ENCODE data around the gene SGSM1. TPM values are rescaled to one million over a fixed set of nuclear protein-coding genes. Genes with fewer than 3 reads are reported as not detected.

Gene SGSM1
- total RNA-seq, 2 experiments from 2014 or later: not detected

GRCh38 chr22:24855794-24856193 lies 49.8 kb downstream of the SGSM1 start:
- H3K9me3 Mint-ChIP-seq (ENCODE audit: insufficient read depth): no peaks in the 10 kb centered on the region
- H3K4me3 Mint-ChIP-seq: no peak overlapping the region
- no peak overlapping the region for H3K27ac Mint-ChIP-seq
- CTCF ChIA-PET: no interaction called here
- POLR2A ChIA-PET: no interaction called here
- no peaks in the 10 kb centered on the region for H3K27me3 Mint-ChIP-seq (ENCODE audit: low read depth)
- no peaks in the 10 kb centered on the region for H3K4me1 Mint-ChIP-seq (ENCODE audit: low read depth)
- DNase-seq: no peak
- no peak for ATAC-seq
- no peaks in the 10 kb centered on the region for H3K36me3 Mint-ChIP-seq (ENCODE audit: low read depth)

GRCh38 chr22:24857576-24857975 lies 51.6 kb downstream of the SGSM1 start:
- ATAC-seq: no peak
- no peak for DNase-seq
- POLR2A ChIA-PET: no interaction called here
- H3K36me3 Mint-ChIP-seq (ENCODE audit: low read depth): no peaks in the 10 kb centered on the region
- no peak overlapping the region for H3K27ac Mint-ChIP-seq
- H3K4me1 Mint-ChIP-seq (ENCODE audit: low read depth): no peaks in the 10 kb centered on the region
- CTCF ChIA-PET: interaction anchor here (0.7 kb wide), 1 partner anchor 10 kb away, joined by 3 read pairs; no protein-coding TSS in a partner anchor
- no peaks in the 10 kb centered on the region for H3K9me3 Mint-ChIP-seq (ENCODE audit: insufficient read depth)
- H3K27me3 Mint-ChIP-seq (ENCODE audit: low read depth): no peaks in the 10 kb centered on the region
- H3K4me3 Mint-ChIP-seq: no peak overlapping the region

- no peak for ATAC-seq
These were observed 53.6 kb downstream of the SGSM1 start for GRCh38 chr22:24859587-24859986.

GRCh38 chr22:24865508-24865907 lies 59.5 kb downstream of the SGSM1 start:
- H3K9me3 Mint-ChIP-seq (ENCODE audit: insufficient read depth): no peaks in the 10 kb centered on the region
- no peaks in the 10 kb centered on the region for H3K36me3 Mint-ChIP-seq (ENCODE audit: low read depth)
- ATAC-seq (no peak), DNase-seq (no peak)
- H3K4me3 Mint-ChIP-seq: no peak overlapping the region
- no peak overlapping the region for H3K27ac Mint-ChIP-seq
- CTCF ChIA-PET: interaction anchor here (1.0 kb wide), 1 partner anchor 337 kb away, joined by 3 read pairs; no protein-coding TSS in a partner anchor
- no peaks in the 10 kb centered on the region for H3K4me1 Mint-ChIP-seq (ENCODE audit: low read depth)
- peaks cover 2% of the 10 kb centered on the region for H3K27me3 Mint-ChIP-seq (ENCODE audit: low read depth)
- POLR2A ChIA-PET: no interaction called here

More at GRCh38 chr22:24859587-24859986, 53.6 kb downstream of the SGSM1 start:
- Mint-ChIP-seq H3K4me3 (no peak overlapping the region), H3K36me3 (ENCODE audit: low read depth) (no peaks in the 10 kb centered on the region), H3K9me3 (ENCODE audit: insufficient read depth) (no peaks in the 10 kb centered on the region), H3K4me1 (ENCODE audit: low read depth) (no peaks in the 10 kb centered on the region), H3K27ac (no peak overlapping the region), H3K27me3 (ENCODE audit: low read depth) (peaks cover 2% of the 10 kb centered on the region)
- no peak for DNase-seq
- ChIA-PET CTCF (no interaction called here), POLR2A (no interaction called here)

- H3K9me3 Mint-ChIP-seq (ENCODE audit: insufficient read depth): no peaks in the 10 kb centered on the region
- H3K27ac Mint-ChIP-seq: no peak overlapping the region
- H3K4me1 Mint-ChIP-seq (ENCODE audit: low read depth): no peaks in the 10 kb centered on the region
- POLR2A ChIA-PET: no interaction called here
- no peak for DNase-seq
- H3K4me3 Mint-ChIP-seq: no peak overlapping the region
- H3K36me3 Mint-ChIP-seq (ENCODE audit: low read depth): no peaks in the 10 kb centered on the region
- H3K27me3 Mint-ChIP-seq (ENCODE audit: low read depth): peaks cover 2% of the 10 kb centered on the region
- no peak for ATAC-seq
- CTCF ChIA-PET: no interaction called here
These were observed 61.5 kb downstream of the SGSM1 start for GRCh38 chr22:24867323-24868022.

- DNase-seq: no peak
- ATAC-seq: no peak
- no peaks in the 10 kb centered on the region for H3K4me1 Mint-ChIP-seq (ENCODE audit: low read depth)
- peaks cover 2% of the 10 kb centered on the region for H3K27me3 Mint-ChIP-seq (ENCODE audit: low read depth)
- no peaks in the 10 kb centered on the region for H3K9me3 Mint-ChIP-seq (ENCODE audit: insufficient read depth)
- ChIA-PET POLR2A (no interaction called here), CTCF (no interaction called here)
- no peak overlapping the region for H3K4me3 Mint-ChIP-seq
- no peak overlapping the region for H3K27ac Mint-ChIP-seq
- H3K36me3 Mint-ChIP-seq (ENCODE audit: low read depth): no peaks in the 10 kb centered on the region
These were observed 63.0 kb downstream of the SGSM1 start for GRCh38 chr22:24868979-24869378.

- Mint-ChIP-seq H3K4me1 (ENCODE audit: low read depth) (no peaks in the 10 kb centered on the region), H3K9me3 (ENCODE audit: insufficient read depth) (no peaks in the 10 kb centered on the region), H3K27ac (no peak overlapping the region), H3K4me3 (no peak overlapping the region), H3K36me3 (ENCODE audit: low read depth) (no peaks in the 10 kb centered on the region), H3K27me3 (ENCODE audit: low read depth) (no peaks in the 10 kb centered on the region)
- ChIA-PET POLR2A (no interaction called here), CTCF (no interaction called here)
- ATAC-seq (no peak), DNase-seq (no peak)
These were observed 65.7 kb downstream of the SGSM1 start for GRCh38 chr22:24871611-24872205.

- DNase-seq (no peak), ATAC-seq (no peak)
- CTCF ChIA-PET: no interaction called here
- H3K36me3 Mint-ChIP-seq (ENCODE audit: low read depth): no peaks in the 10 kb centered on the region
- no peaks in the 10 kb centered on the region for H3K9me3 Mint-ChIP-seq (ENCODE audit: insufficient read depth)
- H3K4me3 Mint-ChIP-seq: no peak overlapping the region
- H3K27ac Mint-ChIP-seq: no peak overlapping the region
- H3K27me3 Mint-ChIP-seq (ENCODE audit: low read depth): no peaks in the 10 kb centered on the region
- POLR2A ChIA-PET: no interaction called here
- H3K4me1 Mint-ChIP-seq (ENCODE audit: low read depth): no peaks in the 10 kb centered on the region
These were observed 67.2 kb downstream of the SGSM1 start for GRCh38 chr22:24873226-24873625.

- H3K27me3 Mint-ChIP-seq (ENCODE audit: low read depth): no peaks in the 10 kb centered on the region
- H3K27ac Mint-ChIP-seq: no peak overlapping the region
- no peaks in the 10 kb centered on the region for H3K4me1 Mint-ChIP-seq (ENCODE audit: low read depth)
- POLR2A ChIA-PET: no interaction called here
- no peak for ATAC-seq
- no peaks in the 10 kb centered on the region for H3K9me3 Mint-ChIP-seq (ENCODE audit: insufficient read depth)
- peak; percentile 50 for DNase-seq
- CTCF ChIA-PET: interaction anchor here (1.1 kb wide), 1 partner anchor 26 kb away, joined by 3 read pairs; no protein-coding TSS in a partner anchor
- H3K4me3 Mint-ChIP-seq: no peak overlapping the region
- no peaks in the 10 kb centered on the region for H3K36me3 Mint-ChIP-seq (ENCODE audit: low read depth)
These were observed 70.0 kb downstream of the SGSM1 start for GRCh38 chr22:24875862-24876506.

- ATAC-seq (no peak), DNase-seq (no peak)
- Mint-ChIP-seq H3K27ac (no peak overlapping the region), H3K27me3 (ENCODE audit: low read depth) (no peaks in the 10 kb centered on the region), H3K9me3 (ENCODE audit: insufficient read depth) (no peaks in the 10 kb centered on the region), H3K4me3 (no peak overlapping the region), H3K36me3 (ENCODE audit: low read depth) (no peaks in the 10 kb centered on the region), H3K4me1 (ENCODE audit: low read depth) (no peaks in the 10 kb centered on the region)
- ChIA-PET CTCF (no interaction called here), POLR2A (no interaction called here)
These were observed 70.7 kb downstream of the SGSM1 start for GRCh38 chr22:24876700-24877099.

- Mint-ChIP-seq H3K27ac (no peak overlapping the region), H3K27me3 (ENCODE audit: low read depth) (no peaks in the 10 kb centered on the region), H3K36me3 (ENCODE audit: low read depth) (no peaks in the 10 kb centered on the region), H3K4me3 (no peak overlapping the region), H3K4me1 (ENCODE audit: low read depth) (no peaks in the 10 kb centered on the region), H3K9me3 (ENCODE audit: insufficient read depth) (no peaks in the 10 kb centered on the region)
- no peak for ATAC-seq
- CTCF ChIA-PET: no interaction called here
- no peak for DNase-seq
- POLR2A ChIA-PET: no interaction called here
These were observed 73.0 kb downstream of the SGSM1 start for GRCh38 chr22:24878969-24879368.

- POLR2A ChIA-PET: interaction anchor here (0.6 kb wide), 1 partner anchor 19 kb away, joined by 5 read pairs; no protein-coding TSS in a partner anchor
- Mint-ChIP-seq H3K36me3 (ENCODE audit: low read depth) (no peaks in the 10 kb centered on the region), H3K9me3 (ENCODE audit: insufficient read depth) (no peaks in the 10 kb centered on the region), H3K4me1 (ENCODE audit: low read depth) (no peaks in the 10 kb centered on the region), H3K27ac (no peak overlapping the region), H3K4me3 (no peak overlapping the region), H3K27me3 (ENCODE audit: low read depth) (no peaks in the 10 kb centered on the region)
- DNase-seq (no peak), ATAC-seq (no peak)
- CTCF ChIA-PET: no interaction called here
These were observed 77.4 kb downstream of the SGSM1 start for GRCh38 chr22:24883432-24883831.

Data from activated CD8-positive, alpha-beta T cell treated with anti-CD3 and anti-CD28 coated beads, Interleukin-2, amount 10 ng/mL, durations not matched to agents 7 days and 5 days (primary cell).